ENCODE results near the gene RNF225.
"Not testable (repeated sequence)": the region's sequence is repeated elsewhere in the genome, so short reads cannot be mapped to it uniquely, and the experiment has no call there.

Gene RNF225

DNA sequence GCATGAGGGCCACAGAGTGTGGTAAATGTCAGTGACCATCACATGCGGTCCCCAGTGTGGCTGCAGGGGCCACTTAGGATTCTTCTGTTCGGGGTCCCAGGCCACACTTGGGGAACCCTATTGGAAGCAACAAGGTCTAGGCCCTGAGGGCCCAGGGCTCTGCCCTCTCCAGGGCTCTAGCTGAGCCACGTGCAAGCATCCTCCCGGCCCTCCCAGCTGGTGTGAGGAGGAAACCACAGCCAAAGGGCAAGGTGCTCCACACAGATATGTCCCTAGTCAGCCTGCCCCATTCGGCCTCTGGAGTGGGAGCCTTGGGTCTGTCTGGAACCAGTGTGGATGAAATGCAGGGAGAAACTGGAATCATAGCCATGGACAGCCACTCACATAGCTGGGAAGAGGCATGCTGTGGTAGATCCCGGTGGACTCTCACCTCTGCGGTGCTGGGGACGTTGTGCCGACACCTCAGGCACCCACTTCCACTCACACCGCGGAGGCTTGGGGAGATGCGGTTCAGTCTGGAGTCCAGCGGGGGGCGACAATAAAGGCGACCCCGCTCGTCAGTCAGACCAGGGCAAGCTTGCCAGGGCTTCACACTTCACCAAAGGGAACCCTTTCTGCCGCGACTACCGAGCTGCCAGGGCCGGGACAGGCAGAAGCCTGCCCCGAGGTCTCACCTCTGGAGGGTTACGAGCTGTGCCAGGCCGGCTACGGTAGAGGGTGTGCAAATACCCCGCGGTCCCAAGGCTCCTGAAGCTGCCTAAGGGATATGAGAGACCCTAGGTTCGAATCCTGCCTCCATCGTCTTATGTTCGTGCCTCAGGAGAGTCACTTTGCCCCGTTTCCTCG lies 28.6 kb upstream of the RNF225 start:
- DNase-seq (ENCODE audit: low read depth, low spot score) = no peak
- peaks cover 1% of the 10 kb centered on the region for H3K4me1 ChIP-seq (ENCODE audit: insufficient read depth, insufficient read length)
- no peaks in the 10 kb centered on the region for H3K27me3 ChIP-seq (ENCODE audit: insufficient read depth, insufficient read length)
- H3K9ac ChIP-seq (ENCODE audit: insufficient read length, low read depth) = no peak overlapping the region
- H3K36me3 ChIP-seq (ENCODE audit: insufficient read depth, insufficient read length, low read length) = peaks cover 17% of the 10 kb centered on the region
- TF ChIP-seq YY1 (IDR thresholded peaks at IDR 0.05; ENCODE audit: insufficient read depth, insufficient read length) (no peak), SUZ12 (IDR thresholded peaks at IDR 0.05; ENCODE audit: extremely low read depth, insufficient read depth, insufficient read length) (no peak), ZNF274 (IDR thresholded peaks at IDR 0.05; ENCODE audit: low read depth, low read length) (no peak)
- H3K9me3 ChIP-seq (ENCODE audit: insufficient read depth, low read length) = no peaks in the 10 kb centered on the region
- no peak overlapping the region for H3K4me3 ChIP-seq (ENCODE audit: insufficient read length, low read depth)

DNA sequence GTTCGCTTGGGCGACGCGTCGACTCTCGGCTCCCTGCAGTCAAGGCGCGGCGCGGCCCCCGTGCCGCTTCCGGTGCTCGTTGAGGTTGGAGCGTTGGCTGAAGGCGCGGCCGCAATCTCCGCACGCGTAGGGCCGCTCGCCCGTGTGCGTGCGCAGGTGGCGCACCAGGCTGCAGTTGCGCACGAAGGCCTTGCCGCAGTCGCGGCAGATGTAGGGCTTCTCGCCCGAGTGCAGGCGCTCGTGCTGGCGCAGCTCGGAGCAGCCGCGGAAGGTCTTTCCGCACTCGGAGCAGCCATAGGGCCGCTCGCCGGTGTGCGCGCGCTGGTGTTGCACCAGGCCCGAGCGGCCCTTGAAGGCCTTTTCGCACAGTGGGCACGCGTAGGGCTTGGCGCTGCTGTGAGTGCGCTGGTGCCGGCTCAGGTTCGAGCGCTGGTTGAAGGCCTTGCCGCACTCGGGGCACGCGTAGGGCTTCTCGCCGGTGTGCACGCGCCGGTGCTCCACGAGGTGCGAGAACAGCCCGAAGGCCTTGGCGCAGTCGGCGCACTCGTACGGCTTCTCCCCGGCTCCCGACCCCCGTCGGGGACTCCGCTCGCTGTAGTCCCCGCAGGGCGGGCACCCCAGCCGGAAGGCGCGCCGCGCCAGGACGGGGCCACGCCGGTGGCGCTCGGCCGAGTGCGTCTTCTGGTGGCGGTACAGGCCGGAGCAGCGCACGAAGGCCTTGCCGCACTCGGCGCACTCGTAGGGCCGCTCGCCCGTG lies 27.6 kb upstream of the RNF225 start:
- H3K4me1 ChIP-seq (ENCODE audit: insufficient read depth, insufficient read length) = peaks cover 4% of the 10 kb centered on the region
- no peak overlapping the region for H3K4me3 ChIP-seq (ENCODE audit: insufficient read length, low read depth)
- no peak overlapping the region for H3K9ac ChIP-seq (ENCODE audit: insufficient read length, low read depth)
- H3K27me3 ChIP-seq (ENCODE audit: insufficient read depth, insufficient read length) = no peaks in the 10 kb centered on the region
- peaks cover 17% of the 10 kb centered on the region for H3K36me3 ChIP-seq (ENCODE audit: insufficient read depth, insufficient read length, low read length)
- H3K9me3 ChIP-seq (ENCODE audit: insufficient read depth, low read length) = no peaks in the 10 kb centered on the region
- TF ChIP-seq ZNF274 (IDR thresholded peaks at IDR 0.05; ENCODE audit: low read depth, low read length) (no peak), YY1 (IDR thresholded peaks at IDR 0.05; ENCODE audit: insufficient read depth, insufficient read length) (no peak), SUZ12 (IDR thresholded peaks at IDR 0.05; ENCODE audit: extremely low read depth, insufficient read depth, insufficient read length) (no peak)
- DNase-seq (ENCODE audit: low read depth, low spot score) = no peak

DNA sequence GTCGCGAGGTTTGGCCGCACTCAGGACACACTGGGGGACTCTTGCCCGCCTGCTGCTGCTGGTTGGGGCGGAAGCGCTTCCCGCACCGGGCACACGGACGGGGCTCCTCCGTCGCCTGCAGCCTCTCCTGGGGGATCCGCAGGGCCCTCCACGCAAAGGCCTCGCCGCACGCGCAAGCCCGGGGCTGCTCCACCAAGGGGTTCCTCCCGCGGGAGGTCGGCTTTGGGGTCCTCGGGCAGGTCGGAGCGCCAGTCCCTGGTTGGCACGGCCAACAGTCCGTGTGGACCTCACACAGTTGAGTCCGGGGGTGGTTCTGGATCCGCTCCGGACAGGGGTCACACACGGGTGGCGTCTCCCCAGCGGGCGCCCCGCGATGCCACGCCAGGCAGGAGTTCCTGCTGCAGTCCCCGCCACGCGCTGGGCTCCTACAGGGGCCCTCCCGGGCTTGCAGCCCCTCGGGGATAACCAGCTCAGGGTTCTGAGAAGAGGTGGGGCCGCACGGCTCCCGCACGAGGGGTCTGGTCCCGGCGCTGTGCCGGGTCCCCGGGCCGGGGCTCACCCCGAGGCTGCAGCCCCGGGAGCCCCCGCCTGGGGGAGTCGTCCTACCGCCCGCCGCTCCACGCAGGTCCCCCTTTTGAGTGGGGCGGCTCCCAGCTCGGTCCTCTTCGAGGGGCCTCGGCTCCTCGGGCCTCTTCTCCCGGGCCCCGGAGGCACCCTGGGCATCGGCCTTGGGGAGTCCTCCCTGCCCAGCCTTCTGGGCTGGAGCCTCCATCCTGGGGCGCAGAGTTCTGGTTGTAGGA lies 26.7 kb upstream of the RNF225 start:
- no peak for DNase-seq (ENCODE audit: low read depth, low spot score)
- Histone ChIP-seq H3K27me3 (ENCODE audit: insufficient read depth, insufficient read length) (no peaks in the 10 kb centered on the region), H3K36me3 (ENCODE audit: insufficient read depth, insufficient read length, low read length) (peaks cover 17% of the 10 kb centered on the region), H3K9me3 (ENCODE audit: insufficient read depth, low read length) (no peaks in the 10 kb centered on the region), H3K9ac (ENCODE audit: insufficient read length, low read depth) (no peak overlapping the region), H3K4me1 (ENCODE audit: insufficient read depth, insufficient read length) (peaks cover 4% of the 10 kb centered on the region), H3K4me3 (ENCODE audit: insufficient read length, low read depth) (no peak overlapping the region)
- TF ChIP-seq ZNF274 (IDR thresholded peaks at IDR 0.05; ENCODE audit: low read depth, low read length) (no peak), YY1 (IDR thresholded peaks at IDR 0.05; ENCODE audit: insufficient read depth, insufficient read length) (no peak), SUZ12 (IDR thresholded peaks at IDR 0.05; ENCODE audit: extremely low read depth, insufficient read depth, insufficient read length) (no peak)

DNA sequence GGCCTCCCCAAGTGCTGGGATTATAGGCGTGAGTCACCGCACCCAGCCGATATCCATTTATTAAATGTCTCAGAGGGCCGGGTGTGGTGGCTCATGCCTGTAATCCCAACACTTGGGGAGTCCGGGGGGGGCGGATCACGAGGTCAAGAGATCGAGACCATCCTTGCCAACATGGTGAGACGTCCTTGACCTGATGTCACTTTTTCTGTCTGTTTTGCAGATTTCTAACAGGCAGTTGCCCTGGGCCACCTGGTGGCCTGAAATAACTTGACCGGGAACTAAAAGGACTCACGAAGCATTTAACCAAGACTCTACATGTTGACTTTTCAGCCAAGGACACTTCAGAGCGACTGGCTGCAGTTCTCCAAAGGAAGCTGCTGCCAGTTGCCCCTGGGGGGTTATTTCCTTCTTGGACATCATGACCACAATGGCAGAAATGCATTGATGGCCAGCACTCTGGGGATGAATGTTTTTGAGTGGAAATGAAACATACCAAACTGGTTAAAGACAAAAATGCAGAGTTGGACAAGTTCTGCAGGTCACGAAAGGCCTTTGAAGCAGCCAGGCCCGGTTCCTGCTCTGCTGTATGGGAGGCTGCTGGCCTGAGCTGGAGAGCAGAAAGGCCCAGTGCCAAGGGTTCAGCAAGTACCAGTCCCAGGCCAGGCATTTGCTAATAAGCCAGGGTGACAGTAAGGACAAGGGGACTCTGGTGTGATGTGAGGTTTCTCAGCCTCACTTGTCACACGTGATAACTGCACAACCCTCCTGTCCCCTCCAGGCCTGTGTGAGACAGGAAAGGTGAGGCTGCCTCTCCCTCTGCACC lies 22.9 kb upstream of the RNF225 start:
- H3K36me3 ChIP-seq (ENCODE audit: insufficient read depth, insufficient read length, low read length) = peaks cover 5% of the 10 kb centered on the region
- H3K9me3 ChIP-seq (ENCODE audit: insufficient read depth, low read length) = no peaks in the 10 kb centered on the region
- no peak overlapping the region for H3K4me3 ChIP-seq (ENCODE audit: insufficient read length, low read depth)
- H3K4me1 ChIP-seq (ENCODE audit: insufficient read depth, insufficient read length) = peaks cover 3% of the 10 kb centered on the region
- DNase-seq (ENCODE audit: low read depth, low spot score) = no peak
- TF ChIP-seq ZNF274 (IDR thresholded peaks at IDR 0.05; ENCODE audit: low read depth, low read length) = no peak
- TF ChIP-seq YY1 (IDR thresholded peaks at IDR 0.05; ENCODE audit: insufficient read depth, insufficient read length) = no peak
- TF ChIP-seq SUZ12 (IDR thresholded peaks at IDR 0.05; ENCODE audit: extremely low read depth, insufficient read depth, insufficient read length) = no peak
- H3K9ac ChIP-seq (ENCODE audit: insufficient read length, low read depth) = no peak overlapping the region
- H3K27me3 ChIP-seq (ENCODE audit: insufficient read depth, insufficient read length) = no peaks in the 10 kb centered on the region

DNA sequence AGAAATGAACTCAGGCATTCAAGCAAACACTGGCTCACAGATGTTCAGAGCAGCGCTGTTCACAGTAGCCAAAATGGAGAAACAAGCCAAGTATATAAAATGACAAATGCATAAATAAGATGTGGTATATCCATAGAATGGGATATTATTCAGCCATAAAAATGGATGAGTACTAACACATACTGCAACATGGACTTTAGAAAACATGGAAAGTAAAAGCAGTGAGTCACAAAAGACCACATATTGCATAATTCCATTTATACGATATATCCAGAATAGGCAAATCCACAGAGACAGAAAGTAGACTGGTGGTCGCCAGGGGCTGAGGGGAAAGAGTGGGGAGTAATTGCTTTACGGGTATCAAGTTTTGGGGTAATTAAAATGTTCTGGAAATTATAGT lies 21.3 kb upstream of the RNF225 start:
- H3K36me3 ChIP-seq (ENCODE audit: insufficient read depth, insufficient read length, low read length) = no peaks in the 10 kb centered on the region
- DNase-seq (ENCODE audit: low read depth, low spot score) = no peak
- TF ChIP-seq ZNF274 (IDR thresholded peaks at IDR 0.05; ENCODE audit: low read depth, low read length) = no peak
- TF ChIP-seq SUZ12 (IDR thresholded peaks at IDR 0.05; ENCODE audit: extremely low read depth, insufficient read depth, insufficient read length) = no peak
- no peaks in the 10 kb centered on the region for H3K9me3 ChIP-seq (ENCODE audit: insufficient read depth, low read length)
- no peaks in the 10 kb centered on the region for H3K27me3 ChIP-seq (ENCODE audit: insufficient read depth, insufficient read length)
- no peak overlapping the region for H3K9ac ChIP-seq (ENCODE audit: insufficient read length, low read depth)
- no peak overlapping the region for H3K4me3 ChIP-seq (ENCODE audit: insufficient read length, low read depth)
- peaks cover 5% of the 10 kb centered on the region for H3K4me1 ChIP-seq (ENCODE audit: insufficient read depth, insufficient read length)

DNA sequence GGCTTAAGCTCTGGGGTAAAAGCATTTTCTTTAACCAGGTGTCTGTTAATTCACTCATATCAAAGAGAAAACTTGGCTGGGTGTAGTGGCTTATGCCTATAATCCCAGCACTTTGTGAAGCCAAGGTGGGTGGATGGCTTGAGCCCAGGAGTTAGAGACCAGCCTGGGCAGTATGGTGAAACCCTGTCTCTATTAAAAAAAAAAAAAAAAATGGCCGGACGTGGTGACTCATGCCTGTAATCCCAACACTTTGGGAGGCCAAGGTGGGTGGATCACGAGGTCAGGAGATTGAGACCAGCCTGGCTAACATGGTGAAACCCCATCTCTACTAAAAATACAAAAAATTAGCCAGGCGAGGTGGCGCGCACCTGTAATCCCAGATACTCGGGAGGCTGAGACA lies 18.7 kb upstream of the RNF225 start:
- H3K9ac ChIP-seq (ENCODE audit: insufficient read length, low read depth); H3K4me1 ChIP-seq (ENCODE audit: insufficient read depth, insufficient read length); DNase-seq (ENCODE audit: low read depth, low spot score): not testable (repeated sequence)

More for the DNA sequence above, 18.7 kb upstream of the RNF225 start:
- H3K36me3 ChIP-seq (ENCODE audit: insufficient read depth, insufficient read length, low read length); H3K4me3 ChIP-seq (ENCODE audit: insufficient read length, low read depth); H3K27me3 ChIP-seq (ENCODE audit: insufficient read depth, insufficient read length); H3K9me3 ChIP-seq (ENCODE audit: insufficient read depth, low read length): not testable (repeated sequence)
